ENCODE measurements around the gene PROZ.

DNA sequence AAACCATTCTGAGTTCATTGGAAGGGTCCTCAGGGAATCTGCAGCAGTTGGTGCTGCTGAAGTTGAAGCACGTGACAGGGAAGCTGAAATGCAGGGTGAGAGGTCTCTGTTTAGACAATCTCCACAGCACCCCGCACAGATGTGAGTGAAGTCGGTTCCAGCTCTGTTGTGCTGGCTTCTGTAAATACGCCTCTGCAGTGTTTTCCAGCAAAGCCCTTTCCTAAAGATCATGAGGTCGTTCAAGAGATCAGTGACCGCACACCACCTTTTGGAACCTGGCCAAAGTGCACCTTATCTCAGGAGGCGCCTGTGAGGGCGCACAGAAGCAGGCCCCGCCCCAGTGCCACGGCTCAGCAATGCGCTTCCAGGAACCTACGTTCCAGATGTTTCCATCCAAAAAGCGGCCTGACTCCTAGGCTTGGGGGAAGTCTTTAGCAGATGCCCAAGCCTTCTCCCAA lies 61.7 kb downstream of the PROZ start:
- TF ChIP-seq, protein P1, sequence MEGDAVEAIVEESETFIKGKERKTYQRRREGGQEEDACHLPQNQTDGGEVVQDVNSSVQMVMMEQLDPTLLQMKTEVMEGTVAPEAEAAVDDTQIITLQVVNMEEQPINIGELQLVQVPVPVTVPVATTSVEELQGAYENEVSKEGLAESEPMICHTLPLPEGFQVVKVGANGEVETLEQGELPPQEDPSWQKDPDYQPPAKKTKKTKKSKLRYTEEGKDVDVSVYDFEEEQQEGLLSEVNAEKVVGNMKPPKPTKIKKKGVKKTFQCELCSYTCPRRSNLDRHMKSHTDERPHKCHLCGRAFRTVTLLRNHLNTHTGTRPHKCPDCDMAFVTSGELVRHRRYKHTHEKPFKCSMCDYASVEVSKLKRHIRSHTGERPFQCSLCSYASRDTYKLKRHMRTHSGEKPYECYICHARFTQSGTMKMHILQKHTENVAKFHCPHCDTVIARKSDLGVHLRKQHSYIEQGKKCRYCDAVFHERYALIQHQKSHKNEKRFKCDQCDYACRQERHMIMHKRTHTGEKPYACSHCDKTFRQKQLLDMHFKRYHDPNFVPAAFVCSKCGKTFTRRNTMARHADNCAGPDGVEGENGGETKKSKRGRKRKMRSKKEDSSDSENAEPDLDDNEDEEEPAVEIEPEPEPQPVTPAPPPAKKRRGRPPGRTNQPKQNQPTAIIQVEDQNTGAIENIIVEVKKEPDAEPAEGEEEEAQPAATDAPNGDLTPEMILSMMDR (conservative IDR thresholded peaks at IDR 0.05; ENCODE audit: low read length), result no peak
- TF ChIP-seq EZH2phosphoT487 (IDR thresholded peaks at IDR 0.05; ENCODE audit: borderline replicate concordance, low read depth, low read length), result no peak
